Activated CD8-positive, alpha-beta T cell treated with anti-CD3 and anti-CD28 coated beads for 36 hours (primary cell): Measurements from ENCODE around the gene C10orf105. TPM values are rescaled to one million over a fixed set of nuclear protein-coding genes. Genes with fewer than 3 reads are reported as not detected.

Source experiments
- ATAC-seq: fragments of 200-7000 bp; cut with Tn5 transposase; one replicate; pipeline ENCODE4 v1.10.0; 2021; ENCODE audit warnings: mild to moderate bottlenecking, moderate library complexity
- CTCF ChIA-PET: fragments of 350-600 bp; sonication (Branson Sonifier 250); formaldehyde crosslinking; loops from one replicate; lab custom pipeline; 2021; ENCODE audit warnings: antibody characterized with exemption; lab: Charles Lee
- POLR2A ChIA-PET: fragments of 350-600 bp; sonication (Branson Sonifier 250); formaldehyde crosslinking; loops from one replicate; lab custom pipeline; 2021; ENCODE audit warnings: antibody characterized with exemption; lab: Charles Lee
- DNase-seq: peaks from one replicate; pipeline ENCODE4 v3.0.0-alpha.2; 2020
- H3K27ac Mint-ChIP-seq: one replicate; pipeline ENCODE4 v1.8.0; 2021; ENCODE audit warnings: mild to moderate bottlenecking, mixed read lengths
- H3K27me3 Mint-ChIP-seq: one replicate; pipeline ENCODE4 v1.8.0; 2021; ENCODE audit warnings: mixed read lengths
- H3K36me3 Mint-ChIP-seq: one replicate; pipeline ENCODE4 v1.8.0; 2021; ENCODE audit warnings: low read depth, mixed read lengths
- H3K4me1 Mint-ChIP-seq: one replicate; pipeline ENCODE4 v1.8.0; 2021; ENCODE audit warnings: low read depth, mixed read lengths
- H3K4me3 Mint-ChIP-seq: one replicate; pipeline ENCODE4 v1.8.0; 2021; ENCODE audit warnings: mild to moderate bottlenecking, moderate library complexity, mixed read lengths
- H3K9me3 Mint-ChIP-seq: one replicate; pipeline ENCODE4 v1.8.0; 2021; ENCODE audit warnings: mixed read lengths
- CTCF ChIP-seq: fragments of 200-600 bp; IDR thresholded peaks from one replicate; pipeline ENCODE4 v1.8.0; 2022; ENCODE audit warnings: antibody characterized with exemption, mild to moderate bottlenecking
- intact Hi-C: fragments of 100-400 bp; cut with micrococcal nuclease; formaldehyde crosslinking; loops from one replicate; pipeline ENCODE4 v1.10.0; 2022
- total RNA-seq, 2 experiments: library from RNA; stranded (reverse); gene quantifications; one replicate each; pipeline ENCODE4 v1.2.3, GENCODE V29; 2021

The C10orf105 gene
- total RNA-seq, 2 experiments from 2014 or later, result 0.16 to 0.27 TPM

DNA sequence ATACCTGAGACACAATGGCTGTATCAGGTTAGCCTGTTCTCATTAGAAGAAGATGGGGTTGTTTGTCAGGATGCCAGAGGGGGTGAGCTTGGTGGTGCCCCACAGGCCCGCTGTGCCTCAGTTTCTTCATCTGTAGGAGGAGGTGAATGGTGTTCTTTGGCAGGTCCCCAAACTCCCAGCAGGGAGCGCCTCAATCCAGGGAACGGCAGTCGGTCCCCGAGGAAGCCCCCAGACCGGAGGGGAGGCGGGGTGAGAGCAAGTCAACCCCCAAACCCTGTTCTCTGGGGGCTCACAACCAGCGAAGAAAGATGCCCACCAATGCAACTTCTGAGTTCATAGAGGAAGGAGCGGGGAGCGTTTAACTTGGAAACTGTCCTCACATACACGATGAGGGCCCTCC lies 16.0 kb downstream of the C10orf105 start:
- ATAC-seq (no peak), DNase-seq (no peak)
- Mint-ChIP-seq H3K4me1 (peaks cover 28% of the 10 kb centered on the region), H3K36me3 (no peaks in the 10 kb centered on the region), H3K27me3 (no peaks in the 10 kb centered on the region), H3K9me3 (no peaks in the 10 kb centered on the region), H3K27ac (no peak overlapping the region), H3K4me3 (no peak overlapping the region)
- POLR2A ChIA-PET, result no interaction called here
- intact Hi-C loops, result loop anchor here (10.0 kb wide), 1 partner anchor 319 kb away; no protein-coding TSS in a partner anchor
- CTCF ChIA-PET, result interaction anchor here (0.7 to 12.4 kb wide), 4 partner anchors 9 to 109 kb away, joined by 3 to 189 read pairs (median 6); partner anchors contain the start of gene VSIR
- no peak for TF ChIP-seq CTCF

DNA sequence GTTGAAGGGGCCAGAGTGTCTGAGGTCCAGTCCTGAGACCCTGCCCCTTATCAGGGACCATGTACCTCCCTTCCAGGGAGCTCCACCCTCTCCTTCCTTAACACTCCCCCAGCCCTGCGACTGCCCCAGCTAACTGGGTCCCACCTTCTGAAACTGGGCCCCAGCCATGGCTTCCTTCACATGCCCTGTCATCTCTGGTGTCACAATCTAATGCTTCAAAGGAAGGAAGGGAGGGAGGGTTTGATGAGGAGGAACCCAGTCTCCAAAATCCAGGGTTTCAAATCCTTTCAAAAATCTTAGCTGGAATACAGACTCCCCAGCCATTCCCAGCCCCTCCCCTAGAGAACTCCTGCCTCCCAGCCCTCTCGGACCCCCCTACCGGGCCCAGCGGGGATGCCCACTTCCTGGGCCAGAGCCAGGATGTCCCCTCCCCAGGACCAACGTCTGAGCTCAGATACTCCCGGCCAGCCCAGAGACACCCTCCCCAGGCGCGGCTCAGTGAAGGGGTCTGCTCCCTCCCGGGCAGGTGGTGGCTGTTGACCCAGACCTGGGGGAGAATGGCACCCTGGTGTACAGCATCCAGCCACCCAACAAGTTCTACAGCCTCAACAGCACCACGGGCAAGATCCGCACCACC lies 18.0 kb downstream of the C10orf105 start:
- DNase-seq (no peak), ATAC-seq (no peak)
- TF ChIP-seq CTCF, result no peak
- peaks cover 32% of the 10 kb centered on the region for H3K4me1 Mint-ChIP-seq
- H3K4me3 Mint-ChIP-seq, result no peak overlapping the region
- ChIA-PET CTCF (interaction anchor here (0.9 to 3.6 kb wide), 2 partner anchors 62 to 111 kb away, joined by 3 to 8 read pairs; no protein-coding TSS in a partner anchor), POLR2A (interaction anchor here (1.0 to 1.7 kb wide), 2 partner anchors 11 to 96 kb away, joined by 3 to 6 read pairs; no protein-coding TSS in a partner anchor)
- intact Hi-C loops, result loop anchor here (10.0 kb wide), 1 partner anchor 317 kb away; no protein-coding TSS in a partner anchor
- no peaks in the 10 kb centered on the region for H3K27me3 Mint-ChIP-seq
- H3K9me3 Mint-ChIP-seq, result no peaks in the 10 kb centered on the region
- H3K27ac Mint-ChIP-seq, result no peak overlapping the region
- no peaks in the 10 kb centered on the region for H3K36me3 Mint-ChIP-seq

DNA sequence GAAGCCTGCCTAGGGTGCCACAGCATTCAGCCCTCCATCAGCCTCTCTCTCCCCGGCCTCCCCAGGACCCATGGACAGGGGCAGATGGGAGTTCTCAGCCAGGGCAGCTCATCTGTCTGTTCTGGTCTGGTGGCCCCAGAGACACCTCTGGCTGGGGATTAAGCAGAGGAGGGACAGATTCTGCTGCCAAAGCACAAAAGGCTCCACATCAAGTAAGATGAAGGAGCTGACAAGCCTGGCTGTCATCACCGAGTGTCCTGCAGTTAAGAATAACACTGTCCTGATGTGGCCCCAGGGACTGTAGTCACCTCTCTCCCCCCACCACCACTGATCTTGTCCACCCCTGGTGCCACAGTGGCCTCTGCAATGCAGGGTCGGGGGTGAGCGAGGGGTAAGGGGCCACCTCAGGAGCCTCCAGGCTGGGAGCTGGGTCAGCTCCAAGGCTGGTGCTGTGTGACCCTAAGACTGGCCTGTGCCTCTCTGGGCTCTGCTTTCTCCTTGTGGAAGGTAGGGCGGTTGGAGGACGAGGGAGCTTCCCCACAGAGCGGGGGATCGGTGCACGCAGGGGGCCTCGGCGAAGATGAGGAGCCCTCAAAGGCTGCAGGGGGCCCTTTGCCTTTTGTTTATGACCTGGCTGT lies 18.7 kb downstream of the C10orf105 start:
- intact Hi-C loops, result loop anchor here (10.0 kb wide), 1 partner anchor 316 kb away; no protein-coding TSS in a partner anchor
- DNase-seq, result no peak
- no peak for TF ChIP-seq CTCF
- Mint-ChIP-seq H3K4me1 (peaks cover 35% of the 10 kb centered on the region), H3K4me3 (no peak overlapping the region), H3K27ac (no peak overlapping the region), H3K27me3 (no peaks in the 10 kb centered on the region), H3K9me3 (no peaks in the 10 kb centered on the region), H3K36me3 (no peaks in the 10 kb centered on the region)
- POLR2A ChIA-PET, result interaction anchor here (0.8 to 1.7 kb wide), 4 partner anchors 12 to 97 kb away, joined by 3 to 6 read pairs (median 3); no protein-coding TSS in a partner anchor
- no peak for ATAC-seq
- CTCF ChIA-PET, result interaction anchor here (0.9 to 12.2 kb wide), 4 partner anchors 9 to 111 kb away, joined by 3 to 189 read pairs (median 4); no protein-coding TSS in a partner anchor

DNA sequence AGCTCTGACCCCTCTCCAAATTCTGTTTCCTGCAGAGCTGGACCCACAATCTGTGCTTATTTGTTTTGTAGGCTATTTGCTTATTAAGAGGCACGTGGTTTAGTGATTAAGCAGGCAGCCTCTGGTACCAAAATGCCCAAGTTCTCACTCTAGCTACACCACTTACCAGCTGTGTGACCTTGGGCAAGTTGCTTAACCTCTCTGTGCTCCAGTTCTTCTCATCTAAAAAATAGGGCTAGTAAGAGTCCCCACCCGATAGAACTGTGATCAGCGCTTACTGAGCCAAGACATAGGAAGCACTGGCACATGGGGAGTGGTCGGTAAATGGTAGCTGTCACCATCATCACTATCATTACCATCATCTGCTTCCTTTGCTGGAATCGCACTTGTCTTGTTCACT lies 20.8 kb downstream of the C10orf105 start:
- intact Hi-C loops, result no loop called here
- Mint-ChIP-seq H3K4me1 (peaks cover 52% of the 10 kb centered on the region), H3K4me3 (no peak overlapping the region), H3K27ac (peak overlapping the region; percentile 18), H3K27me3 (no peaks in the 10 kb centered on the region), H3K9me3 (no peaks in the 10 kb centered on the region), H3K36me3 (no peaks in the 10 kb centered on the region)
- TF ChIP-seq CTCF, result no peak
- POLR2A ChIA-PET, result interaction anchor here (0.7 to 1.5 kb wide), 5 partner anchors 10 to 140 kb away, joined by 3 to 6 read pairs (median 3); no protein-coding TSS in a partner anchor
- ATAC-seq, result peak; percentile 28
- CTCF ChIA-PET, result interaction anchor here (0.7 to 12.2 kb wide), 21 partner anchors 11 to 376 kb away, joined by 3 to 189 read pairs (median 4); partner anchors contain the start of genes PSAP and VSIR
- DNase-seq, result peak; percentile 38
